Cardiac muscle cell (in vitro differentiated cells and primary cell): ENCODE data around the gene SPOCK2. TPM values are rescaled to one million over a fixed set of nuclear protein-coding genes. Genes with fewer than 3 reads are reported as not detected.
A peak's percentile ranks its signal among the peaks of the same experiment; 100 is the strongest.

Experiments
- DNase-seq, 2 donors: peaks; one replicate each; pipeline versions ENCODE4 v3.0.0 to v3.0.0-alpha.2; 2010 to 2017; ENCODE audit warnings: low read depth in 1 of 2, low spot score in 1 of 2
- H3K27ac ChIP-seq: fragments of 200-600 bp; sonication (generic); 2 replicates; pipeline ENCODE4 v1.5.1; 2016
- H3K27me3 ChIP-seq: fragments of 200-600 bp; sonication (generic); 2 replicates; pipeline ENCODE4 v1.6.0; 2016; ENCODE audit warnings: control low read depth
- H3K36me3 ChIP-seq: fragments of 200-600 bp; sonication (generic); 2 replicates; pipeline ENCODE4 v1.5.1; 2016; ENCODE audit warnings: control low read depth
- H3K4me1 ChIP-seq: fragments of 200-600 bp; sonication (generic); 2 replicates; pipeline ENCODE4 v1.8.1; 2017; ENCODE audit warnings: low read depth, mild to moderate bottlenecking, mixed run types
- H3K4me3 ChIP-seq: fragments of 200-600 bp; sonication (generic); 2 replicates; pipeline ENCODE4 v1.5.1; 2016; ENCODE audit warnings: mild to moderate bottlenecking
- H3K9me3 ChIP-seq: fragments of 200-600 bp; sonication (generic); 2 replicates; pipeline ENCODE4 v1.5.1; 2017; ENCODE audit warnings: low read depth, mild to moderate bottlenecking, control low read depth
- CTCF ChIP-seq: IDR thresholded peaks from 2 replicates; pipeline ENCODE4 v1.5.1; 2012; ENCODE audit warnings: low read depth, mild to moderate bottlenecking, low read length
- polyA plus RNA-seq: library from polyadenylated mRNA; unstranded; fragments of >200 nt; fragmentation: Nextera tagmentation; extraction: Ambion mirVana; gene quantifications from 2 replicates; pipeline ENCODE4 v1.2.1, GENCODE V29; 2016
- total RNA-seq: library from RNA; depleted of rRNA; stranded (reverse); fragments of >200 nt; gene quantifications from 2 replicates; pipeline ENCODE4 v1.2.3, GENCODE V29; 2016

The SPOCK2 gene
- total and polyA plus RNA-seq, 2 experiments from 2014 or later = 3.9 to 5.0 TPM

GRCh38 chr10:72062382-72062781, 26.0 kb downstream of the SPOCK2 start:
- no peak for DNase-seq
- no peak for TF ChIP-seq CTCF
- Histone ChIP-seq H3K4me1 (peaks cover 5% of the 10 kb centered on the region), H3K36me3 (no peaks in the 10 kb centered on the region), H3K4me3 (no peak overlapping the region), H3K9me3 (no peaks in the 10 kb centered on the region), H3K27me3 (no peaks in the 10 kb centered on the region), H3K27ac (no peak overlapping the region)

GRCh38 chr10:72061930-72062329, 26.4 kb downstream of the SPOCK2 start:
- no peak for TF ChIP-seq CTCF

GRCh38 chr10:72061491-72061890, 26.9 kb downstream of the SPOCK2 start:
- Histone ChIP-seq H3K4me1 (peaks cover 5% of the 10 kb centered on the region), H3K27me3 (no peaks in the 10 kb centered on the region), H3K27ac (no peak overlapping the region), H3K9me3 (no peaks in the 10 kb centered on the region), H3K36me3 (no peaks in the 10 kb centered on the region), H3K4me3 (no peak overlapping the region)
- DNase-seq = no peak
- TF ChIP-seq CTCF = peak; percentile 28

More at GRCh38 chr10:72061930-72062329, 26.4 kb downstream of the SPOCK2 start:
- H3K27ac ChIP-seq = no peak overlapping the region
- H3K4me3 ChIP-seq = no peak overlapping the region
- H3K4me1 ChIP-seq = peaks cover 5% of the 10 kb centered on the region
- no peaks in the 10 kb centered on the region for H3K27me3 ChIP-seq
- no peaks in the 10 kb centered on the region for H3K36me3 ChIP-seq
- no peaks in the 10 kb centered on the region for H3K9me3 ChIP-seq
- DNase-seq = no peak

- H3K27me3 ChIP-seq = no peaks in the 10 kb centered on the region
- no peak overlapping the region for H3K4me3 ChIP-seq
- H3K4me1 ChIP-seq = peaks cover 5% of the 10 kb centered on the region
- no peaks in the 10 kb centered on the region for H3K36me3 ChIP-seq
- H3K27ac ChIP-seq = no peak overlapping the region
- no peak for TF ChIP-seq CTCF
- DNase-seq = no peak
- no peaks in the 10 kb centered on the region for H3K9me3 ChIP-seq
Observed at GRCh38 chr10:72059843-72060822, 28.2 kb downstream of the SPOCK2 start.

- H3K9me3 ChIP-seq = no peaks in the 10 kb centered on the region
- DNase-seq = no peak
- TF ChIP-seq CTCF = no peak
Observed at GRCh38 chr10:72058989-72059842, 29.1 kb downstream of the SPOCK2 start.

More at GRCh38 chr10:72058989-72059842, 29.1 kb downstream of the SPOCK2 start:
- peaks cover 5% of the 10 kb centered on the region for H3K4me1 ChIP-seq
- no peak overlapping the region for H3K27ac ChIP-seq
- H3K27me3 ChIP-seq = no peaks in the 10 kb centered on the region
- no peak overlapping the region for H3K4me3 ChIP-seq
- H3K36me3 ChIP-seq = no peaks in the 10 kb centered on the region
